HCT116 (cell line): ENCODE data around the gene TBC1D17. TPM values are rescaled to one million over a fixed set of nuclear protein-coding genes. Genes with fewer than 3 reads are reported as not detected.

ENCODE experiments used
- CBX3 ChIP-seq: IDR thresholded peaks from 2 replicates; pipeline ENCODE4 v1.6.1; 2012; ENCODE audit warnings: low read depth
- EGR1 ChIP-seq: IDR thresholded peaks from 2 replicates; pipeline ENCODE4 v1.6.1; 2012; ENCODE audit warnings: low read depth
- JUND ChIP-seq: IDR thresholded peaks from 2 replicates; pipeline ENCODE4 v1.6.1; 2012
- SIN3A ChIP-seq: IDR thresholded peaks from 2 replicates; pipeline ENCODE4 v1.6.1; 2012; ENCODE audit warnings: low read depth
- SP1 ChIP-seq: IDR thresholded peaks from 2 replicates; pipeline ENCODE4 v1.6.1; 2012; ENCODE audit warnings: low read depth
- TCF7L2 ChIP-seq: IDR thresholded peaks from 2 replicates; pipeline ENCODE4 v1.7.0; 2011; ENCODE audit warnings: borderline replicate concordance, inconsistent platforms; ENCODE audit not compliant: insufficient read depth, insufficient read length; ENCODE audit errors: extremely low read depth
- total RNA-seq: library from RNA; stranded (reverse); gene quantifications from one replicate; pipeline ENCODE4 v1.2.1, GENCODE V29; 2021; ENCODE audit not compliant: unreplicated experiment
- TF ChIP-seq, protein P1 (sequence below): IDR thresholded peaks from 2 replicates; pipeline ENCODE4 v1.6.1; 2012; ENCODE audit warnings: low read depth
- TF ChIP-seq, protein P2 (sequence below), 3 experiments: fragments of 200-600 bp in 1 of 3; sonication (generic) in 1 of 3; IDR thresholded peaks in 2 of 3; conservative IDR thresholded peaks in 1 of 3; 2 replicates each; pipeline ENCODE4 v1.5.1; 2012 to 2017; ENCODE audit warnings: low read depth in 2 of 3, low read length in 2 of 3, antibody characterized with exemption in 1 of 3, borderline replicate concordance in 1 of 3, control low read depth in 1 of 3, mild to moderate bottlenecking in 1 of 3, mixed read lengths in 1 of 3, mixed run types in 1 of 3, moderate library complexity in 1 of 3; ENCODE audit not compliant: insufficient read depth in 1 of 3

Gene TBC1D17
- total RNA-seq, 1 experiment from 2014 or later, result 32.9 TPM

DNA sequence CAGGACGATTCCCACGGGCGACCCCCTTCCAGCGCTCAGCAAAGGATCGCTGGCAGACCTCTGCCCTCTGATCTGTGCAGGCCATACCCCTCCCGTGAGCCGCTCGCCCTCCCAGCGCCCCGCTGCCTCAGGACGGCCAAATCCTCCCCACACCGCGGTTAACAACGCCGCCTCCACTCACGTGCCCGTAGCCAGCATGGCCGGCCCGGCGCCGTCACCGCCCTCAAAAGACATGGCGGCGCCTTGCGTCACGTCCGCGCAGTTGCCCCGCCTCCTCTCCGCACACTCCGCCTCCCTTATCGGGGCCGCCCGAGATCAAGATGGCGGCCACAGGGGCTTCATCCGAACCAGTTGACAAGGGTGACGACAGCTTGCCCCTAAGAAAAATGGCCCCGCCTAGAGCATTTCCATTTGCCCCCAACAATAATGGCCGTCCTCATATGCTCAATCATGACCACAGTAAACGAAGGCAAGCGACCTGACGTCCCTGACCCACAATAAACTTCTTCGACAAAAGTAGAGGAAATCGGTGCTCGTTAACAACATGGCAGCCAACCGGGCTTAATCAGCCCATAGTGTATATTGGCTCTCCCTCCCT lies 981 bp upstream of the TBC1D17 start (continued):
- TF ChIP-seq, protein P1, sequence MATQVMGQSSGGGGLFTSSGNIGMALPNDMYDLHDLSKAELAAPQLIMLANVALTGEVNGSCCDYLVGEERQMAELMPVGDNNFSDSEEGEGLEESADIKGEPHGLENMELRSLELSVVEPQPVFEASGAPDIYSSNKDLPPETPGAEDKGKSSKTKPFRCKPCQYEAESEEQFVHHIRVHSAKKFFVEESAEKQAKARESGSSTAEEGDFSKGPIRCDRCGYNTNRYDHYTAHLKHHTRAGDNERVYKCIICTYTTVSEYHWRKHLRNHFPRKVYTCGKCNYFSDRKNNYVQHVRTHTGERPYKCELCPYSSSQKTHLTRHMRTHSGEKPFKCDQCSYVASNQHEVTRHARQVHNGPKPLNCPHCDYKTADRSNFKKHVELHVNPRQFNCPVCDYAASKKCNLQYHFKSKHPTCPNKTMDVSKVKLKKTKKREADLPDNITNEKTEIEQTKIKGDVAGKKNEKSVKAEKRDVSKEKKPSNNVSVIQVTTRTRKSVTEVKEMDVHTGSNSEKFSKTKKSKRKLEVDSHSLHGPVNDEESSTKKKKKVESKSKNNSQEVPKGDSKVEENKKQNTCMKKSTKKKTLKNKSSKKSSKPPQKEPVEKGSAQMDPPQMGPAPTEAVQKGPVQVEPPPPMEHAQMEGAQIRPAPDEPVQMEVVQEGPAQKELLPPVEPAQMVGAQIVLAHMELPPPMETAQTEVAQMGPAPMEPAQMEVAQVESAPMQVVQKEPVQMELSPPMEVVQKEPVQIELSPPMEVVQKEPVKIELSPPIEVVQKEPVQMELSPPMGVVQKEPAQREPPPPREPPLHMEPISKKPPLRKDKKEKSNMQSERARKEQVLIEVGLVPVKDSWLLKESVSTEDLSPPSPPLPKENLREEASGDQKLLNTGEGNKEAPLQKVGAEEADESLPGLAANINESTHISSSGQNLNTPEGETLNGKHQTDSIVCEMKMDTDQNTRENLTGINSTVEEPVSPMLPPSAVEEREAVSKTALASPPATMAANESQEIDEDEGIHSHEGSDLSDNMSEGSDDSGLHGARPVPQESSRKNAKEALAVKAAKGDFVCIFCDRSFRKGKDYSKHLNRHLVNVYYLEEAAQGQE, result no peak
- TF ChIP-seq SP1 (no peak), JUND (no peak), CBX3 (no peak), TCF7L2 (no peak), EGR1 (no peak), SIN3A (no peak)
- TF ChIP-seq, protein P2, sequence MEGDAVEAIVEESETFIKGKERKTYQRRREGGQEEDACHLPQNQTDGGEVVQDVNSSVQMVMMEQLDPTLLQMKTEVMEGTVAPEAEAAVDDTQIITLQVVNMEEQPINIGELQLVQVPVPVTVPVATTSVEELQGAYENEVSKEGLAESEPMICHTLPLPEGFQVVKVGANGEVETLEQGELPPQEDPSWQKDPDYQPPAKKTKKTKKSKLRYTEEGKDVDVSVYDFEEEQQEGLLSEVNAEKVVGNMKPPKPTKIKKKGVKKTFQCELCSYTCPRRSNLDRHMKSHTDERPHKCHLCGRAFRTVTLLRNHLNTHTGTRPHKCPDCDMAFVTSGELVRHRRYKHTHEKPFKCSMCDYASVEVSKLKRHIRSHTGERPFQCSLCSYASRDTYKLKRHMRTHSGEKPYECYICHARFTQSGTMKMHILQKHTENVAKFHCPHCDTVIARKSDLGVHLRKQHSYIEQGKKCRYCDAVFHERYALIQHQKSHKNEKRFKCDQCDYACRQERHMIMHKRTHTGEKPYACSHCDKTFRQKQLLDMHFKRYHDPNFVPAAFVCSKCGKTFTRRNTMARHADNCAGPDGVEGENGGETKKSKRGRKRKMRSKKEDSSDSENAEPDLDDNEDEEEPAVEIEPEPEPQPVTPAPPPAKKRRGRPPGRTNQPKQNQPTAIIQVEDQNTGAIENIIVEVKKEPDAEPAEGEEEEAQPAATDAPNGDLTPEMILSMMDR (IDR thresholded peaks at IDR 0.05 in 2 of 3, conservative IDR thresholded peaks at IDR 0.05 in 1 of 3; ENCODE audit: borderline replicate concordance in 1 of 3, insufficient read depth in 1 of 3, low read depth in 2 of 3, low read length in 2 of 3), result no peak
